GM12878 (cell line): ENCODE data around the gene CCDC120. TPM values are rescaled to one million over a fixed set of nuclear protein-coding genes. Genes with fewer than 3 reads are reported as not detected.

Source experiments
- ATAC-seq: fragments of 200-7000 bp; cut with Tn5 transposase; 3 replicates; pipeline ENCODE4 v1.9.1; 2020; ENCODE audit warnings: mild to moderate bottlenecking, moderate library complexity
- BruUV-seq: library from RNA; stranded (reverse); fragments of 400-500 nt; replicated peaks from 2 replicates; lab custom pipeline; 2021; lab: Mats Ljungman, UMichigan
- CTCF ChIA-PET: fragments of 300-600 bp; sonication (Branson Sonifier 250); formaldehyde crosslinking; extraction: SDS; loops from one replicate; lab custom pipeline; 2021; ENCODE audit warnings: inconsistent platforms; lab: Yijun Ruan, JAX
- POLR2A ChIA-PET: fragments of 350-600 bp; formaldehyde crosslinking; extraction: SDS; loops from one replicate; lab custom pipeline; 2021; ENCODE audit warnings: inconsistent platforms; lab: Charles Lee
- RAD21 ChIA-PET: fragments of 300-600 bp; sonication (Branson Sonifier 250); formaldehyde crosslinking; loops from one replicate; lab custom pipeline; 2023; ENCODE audit warnings: antibody characterized with exemption; ENCODE audit not compliant: unreplicated experiment; lab: Charles Lee
- SMC1A ChIA-PET: fragments of 300-600 bp; sonication (Branson Sonifier 250); formaldehyde crosslinking; loops from one replicate; lab custom pipeline; 2023; ENCODE audit not compliant: unreplicated experiment, uncharacterized antibody; lab: Charles Lee
- DNase-seq: peaks from one replicate; pipeline ENCODE4 v3.0.0-alpha.2; 2011; ENCODE audit warnings: low read depth, low spot score
- FAIRE-seq: peaks from 3 replicates; lab custom pipeline; 2011; peaks lifted over from hg19 to GRCh38; lab: Jason Lieb, UNC
- H2AFZ ChIP-seq: 2 replicates; pipeline ENCODE4 v1.6.0; 2011; ENCODE audit warnings: low read depth, low read length, control low read depth; ENCODE audit not compliant: control insufficient read depth
- H3K27ac ChIP-seq: 2 replicates; pipeline ENCODE4 v1.5.1; 2011; ENCODE audit warnings: control low read depth; ENCODE audit not compliant: control insufficient read depth, insufficient read depth
- H3K27me3 ChIP-seq, 2 experiments: replicated peaks in 1 of 2; 2 replicates each; pipeline versions ENCODE4 v1.6.0 to v1.6.1; 2011; ENCODE audit warnings: low read length in 1 of 2; ENCODE audit not compliant: control insufficient read depth in 2 of 2, insufficient read depth in 2 of 2
- H3K36me3 ChIP-seq, 2 experiments: 2 replicates each; pipeline ENCODE4 v1.5.1; 2011; ENCODE audit warnings: low read length in 1 of 2; ENCODE audit not compliant: control insufficient read depth in 2 of 2, insufficient read depth in 2 of 2
- H3K4me1 ChIP-seq: 2 replicates; pipeline ENCODE4 v1.6.1; 2011; ENCODE audit warnings: mild to moderate bottlenecking, low read length, moderate library complexity, mixed read lengths; ENCODE audit not compliant: control insufficient read depth, insufficient read depth
- H3K4me2 ChIP-seq: 2 replicates; pipeline ENCODE4 v1.6.0; 2011; ENCODE audit warnings: control low read depth; ENCODE audit not compliant: control insufficient read depth, insufficient read depth
- H3K4me3 ChIP-seq: fragments of 200-600 bp; sonication (generic); 2 replicates; pipeline ENCODE4 v1.5.1; 2016
- H3K79me2 ChIP-seq: 2 replicates; pipeline ENCODE4 v1.6.0; 2011; ENCODE audit warnings: low read length; ENCODE audit not compliant: control insufficient read depth, insufficient read depth
- H3K9ac ChIP-seq: 2 replicates; pipeline ENCODE4 v1.8.0; 2011; ENCODE audit warnings: low read length, control low read depth, mixed read lengths; ENCODE audit not compliant: control insufficient read depth, insufficient read depth
- H3K9me3 ChIP-seq: replicated peaks from 3 replicates; pipeline ENCODE4 v1.5.1; 2011; ENCODE audit warnings: mild to moderate bottlenecking, low read length; ENCODE audit not compliant: control insufficient read depth, insufficient read depth
- H4K20me1 ChIP-seq: 2 replicates; pipeline ENCODE4 v1.6.0; 2011; ENCODE audit not compliant: control insufficient read depth, insufficient read depth
- CBX3 ChIP-seq: fragments of 200-600 bp; sonication (generic); IDR thresholded peaks from 2 replicates; pipeline ENCODE4 v1.6.1; 2016; ENCODE audit warnings: low read depth, borderline replicate concordance
- CBX5 ChIP-seq: sonication (generic); IDR thresholded peaks from 2 replicates; pipeline ENCODE4 v1.6.1; 2016; ENCODE audit warnings: low read depth, moderate library complexity, mild to moderate bottlenecking, inconsistent platforms
- EGR1 ChIP-seq, 2 experiments: IDR thresholded peaks; 1 replicate in 1 of 2; 2 replicates in 1 of 2; pipeline ENCODE4 v1.6.1; 2011 to 2012; ENCODE audit warnings: low read depth in 2 of 2, low read length in 2 of 2, borderline replicate concordance in 1 of 2, mild to moderate bottlenecking in 1 of 2, moderate library complexity in 1 of 2
- ETV6 ChIP-seq, 2 experiments: fragments of 450-650 bp in 1 of 2; IDR thresholded peaks in 1 of 2; conservative IDR thresholded peaks in 1 of 2; 2 replicates each; pipeline ENCODE4 v1.6.1; 2014; ENCODE audit warnings: antibody characterized with exemption in 1 of 2, borderline replicate concordance in 1 of 2, low read depth in 1 of 2, mild to moderate bottlenecking in 1 of 2, moderate library complexity in 1 of 2
- EZH2 ChIP-seq: IDR thresholded peaks from 2 replicates; pipeline ENCODE4 v1.6.1; 2012; ENCODE audit warnings: low read depth, mild to moderate bottlenecking, control low read depth, inconsistent platforms, low read length, borderline replicate concordance; ENCODE audit not compliant: control insufficient read depth
- HSF1 ChIP-seq: fragments of 150-350 bp; IDR thresholded peaks from 2 replicates; pipeline ENCODE4 v1.6.1; 2014; ENCODE audit warnings: mild to moderate bottlenecking, low read depth, low read length
- IKZF1 ChIP-seq: fragments of 450-650 bp; conservative IDR thresholded peaks from 2 replicates; pipeline ENCODE4 v1.6.1; 2017; ENCODE audit warnings: antibody characterized with exemption, mild to moderate bottlenecking
- IKZF2 ChIP-seq, 2 experiments: fragments of 450-650 bp; IDR thresholded peaks; 2 replicates each; pipeline ENCODE4 v1.6.1; 2017; ENCODE audit warnings: mild to moderate bottlenecking in 2 of 2, moderate library complexity in 2 of 2
- KDM1A ChIP-seq: fragments of 200-600 bp; sonication (generic); IDR thresholded peaks from 2 replicates; pipeline ENCODE4 v1.6.1; 2016; ENCODE audit warnings: borderline replicate concordance
- MEF2B ChIP-seq: fragments of 450-650 bp; IDR thresholded peaks from 2 replicates; pipeline ENCODE4 v1.6.1; 2018; ENCODE audit warnings: mild to moderate bottlenecking, moderate library complexity; ENCODE audit not compliant: partially characterized antibody, poor library complexity, severe bottlenecking
- PAX5 ChIP-seq: IDR thresholded peaks from 2 replicates; pipeline ENCODE4 v1.6.1; 2011; ENCODE audit warnings: low read depth, low read length, borderline replicate concordance
- POLR2AphosphoS2 ChIP-seq: IDR thresholded peaks from 2 replicates; pipeline ENCODE4 v1.6.1; 2011; ENCODE audit warnings: low read depth, mild to moderate bottlenecking, low read length, improper control_type of control experiment, moderate library complexity
- RB1 ChIP-seq: fragments of 450-650 bp; formaldehyde crosslinking; IDR thresholded peaks from 2 replicates; pipeline ENCODE4 v1.6.1; 2017; ENCODE audit warnings: mild to moderate bottlenecking, borderline replicate concordance
- SMARCA5 ChIP-seq: fragments of 450-650 bp; IDR thresholded peaks from 2 replicates; pipeline ENCODE4 v1.6.1; 2017; ENCODE audit warnings: mild to moderate bottlenecking
- STAT1 ChIP-seq: fragments of 450-650 bp; conservative IDR thresholded peaks from 2 replicates; pipeline ENCODE4 v1.6.1; 2014; ENCODE audit warnings: antibody characterized with exemption, mild to moderate bottlenecking
- STAT3 ChIP-seq: IDR thresholded peaks from 2 replicates; pipeline ENCODE4 v1.6.1; 2011; ENCODE audit warnings: low read depth, low read length, improper control_type of control experiment
- ZNF384 ChIP-seq: IDR thresholded peaks from 2 replicates; pipeline ENCODE4 v1.6.1; 2012; ENCODE audit warnings: low read depth, mild to moderate bottlenecking, low read length, improper control_type of control experiment, borderline replicate concordance
- WGBS: methylation state at CpG from one replicate; pipeline ENCODE4 v1.1.6; 2016; ENCODE audit warnings: low lambda C conversion rate; ENCODE audit not compliant: insufficient replicate concordance, insufficient coverage; ENCODE audit errors: missing lambda C conversion rate; 5-methylcytosine and 5-hydroxymethylcytosine counted together
- in situ Hi-C: fragments of 300-500 bp; cut with MboI; formaldehyde crosslinking; loops from 9 replicates; pipeline ENCODE4 v1.14.3; 2018; ENCODE audit warnings: mixed read lengths
- intact Hi-C: fragments of 100-400 bp; cut with micrococcal nuclease; formaldehyde crosslinking; loops from one replicate; pipeline ENCODE4 v1.14.2; 2022; ENCODE audit not compliant: unreplicated experiment
- polyA plus RNA-seq, 11 experiments: library from polyadenylated mRNA; depleted of rRNA in 4 of 11; unstranded in 6 of 11; stranded (reverse) in 5 of 11; fragments of >200 nt; fragmentation: Nextera tagmentation in 4 of 11; fragmentation: Illumina TruSeq in 1 of 11; extraction: Ambion mirVana in 4 of 11; extraction: Trizol in 1 of 11; gene quantifications; 1 replicate in 1 of 11; 2 replicates in 10 of 11; pipeline versions ENCODE4 v1.2.1 to v1.2.3, GENCODE V29; 2011 to 2016; ENCODE audit warnings: inconsistent platforms in 2 of 11, missing spikeins in 2 of 11, low read depth in 1 of 11
- total RNA-seq, 4 experiments: library from RNA; depleted of rRNA in 3 of 4; stranded (reverse); fragments of >200 nt in 3 of 4; fragmentation: Illumina TruSeq in 1 of 4; extraction: Trizol in 1 of 4; gene quantifications; 2 replicates each; pipeline versions ENCODE4 v1.2.1 to v1.2.3, GENCODE V29; 2013 to 2021

Gene CCDC120
- total and polyA plus RNA-seq, 10 of the 15 experiments (the other 5 are each of a cell fraction or from before 2014, with no cell fraction given) = 0.11 to 4.1 (median 0.76) TPM

- TF ChIP-seq HSF1 (no peak), PAX5 (no peak), IKZF2 (IDR thresholded peaks at IDR 0.05) (no peak), MEF2B (no peak), CBX5 (peak; percentile 86; the same call in 1 of the 2 replicates), EZH2 (no peak), STAT3 (no peak), EGR1 (IDR thresholded peaks at IDR 0.05; ENCODE audit: borderline replicate concordance in 1 of 2, low read depth in 2 of 2, low read length in 2 of 2) (0 out of 3 replicates have a peak, but pooled peaks of 1 of the 2 experiments have one; percentile 24)
- TF ChIP-seq, all 136 proteins: peak for 17
These were observed 15.1 kb downstream of the CCDC120 start, which contains the start of gene PRAF2 (continued) for GRCh38 chrX:49073601-49074575.

- no peak overlapping the region for H3K4me2 ChIP-seq
- no peak overlapping the region for H3K27ac ChIP-seq
- intact Hi-C loops (no loop called here), in situ Hi-C loops (no loop called here)
- H3K27me3 ChIP-seq = no peaks in the 10 kb centered on the region
- H3K36me3 ChIP-seq = no peaks in the 10 kb centered on the region; a peak in 1 of 4 replicates
- ChIA-PET CTCF (no interaction called here), RAD21 (no interaction called here), SMC1A (no interaction called here), POLR2A (no interaction called here)
- 74% methylated on average over 13 of the region's 13 CpGs for WGBS
- no peak for TF ChIP-seq ETV6 (conservative IDR thresholded peaks at IDR 0.05 in 1 of 2, IDR thresholded peaks at IDR 0.05 in 1 of 2; ENCODE audit: borderline replicate concordance in 1 of 2, low read depth in 1 of 2)
- TF ChIP-seq POLR2AphosphoS2 = no peak
- no peak for TF ChIP-seq RB1
- TF ChIP-seq ZNF384 = no peak
- TF ChIP-seq IKZF1 = no peak
- no peak for TF ChIP-seq CBX3
- TF ChIP-seq SMARCA5 = no peak
- no peak for TF ChIP-seq STAT1
- no peak for TF ChIP-seq KDM1A
- H2AFZ ChIP-seq = no peak overlapping the region
- no peaks in the 10 kb centered on the region for H3K4me1 ChIP-seq
- DNase-seq = no peak
- peaks cover 2% of the 10 kb centered on the region; the same call in 1 of the 3 replicates for H3K9me3 ChIP-seq
- H3K4me3 ChIP-seq = no peak overlapping the region
- no peaks in the 10 kb centered on the region; the same call in 1 of the 2 replicates for H3K79me2 ChIP-seq
- ATAC-seq = no peak
- FAIRE-seq = no peak
- H4K20me1 ChIP-seq = no peaks in the 10 kb centered on the region
- no TSS peak for BruUV-seq
- H3K9ac ChIP-seq = no peak overlapping the region
These were observed 16.5 kb downstream of the CCDC120 start for GRCh38 chrX:49075347-49075746.
